GM18907 (cell line): ENCODE measurements around the gene FYCO1.

ENCODE experiments used
- ATAC-seq: cut with Tn5 transposase; IDR thresholded peaks from one replicate; pipeline ENCODE4 v1.9.1; 2021; ENCODE audit warnings: mild to moderate bottlenecking, moderate library complexity; ENCODE audit not compliant: unreplicated experiment

The FYCO1 gene

GRCh38 chr3:45965253-45965652, 30.4 kb downstream of the FYCO1 start:
- no peak for ATAC-seq

- no peak for ATAC-seq
Measured at GRCh38 chr3:45964139-45964538, 31.5 kb downstream of the FYCO1 start.

DNA sequence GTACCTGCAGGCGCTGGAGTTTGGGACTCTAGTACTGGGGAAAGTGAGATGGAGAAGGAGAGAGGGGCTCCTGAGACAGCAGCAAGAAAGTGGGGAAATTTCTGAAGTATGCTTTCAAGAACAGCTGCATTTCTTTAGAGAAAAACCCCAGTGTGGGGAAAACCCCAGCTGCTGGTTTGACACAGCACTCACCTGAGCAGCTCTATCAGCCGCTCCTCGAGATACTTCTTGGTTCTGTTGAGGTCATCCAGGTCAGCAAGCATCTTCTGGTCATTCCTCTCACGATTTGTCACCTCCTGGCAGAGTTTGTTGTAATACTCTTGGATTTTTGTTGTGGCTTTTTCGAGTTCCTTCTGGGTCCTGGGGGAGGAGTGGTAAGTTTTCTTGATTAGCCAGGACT, 33.6 kb downstream of the FYCO1 start:
- ATAC-seq, result peak; percentile 67

GRCh38 chr3:45960289-45960688, 35.3 kb downstream of the FYCO1 start:
- ATAC-seq, result no peak

GRCh38 chr3:45959201-45959600, 36.4 kb downstream of the FYCO1 start:
- no peak for ATAC-seq

GRCh38 chr3:45958321-45958791, 37.3 kb downstream of the FYCO1 start:
- ATAC-seq, result no peak

GRCh38 chr3:45957586-45957985, 38.0 kb downstream of the FYCO1 start:
- no peak for ATAC-seq

GRCh38 chr3:45955706-45956105, 39.9 kb downstream of the FYCO1 start:
- no peak for ATAC-seq

GRCh38 chr3:45955017-45955647, 40.5 kb downstream of the FYCO1 start:
- ATAC-seq, result no peak

- ATAC-seq, result no peak
Measured at GRCh38 chr3:45954306-45954705, 41.3 kb downstream of the FYCO1 start.

DNA sequence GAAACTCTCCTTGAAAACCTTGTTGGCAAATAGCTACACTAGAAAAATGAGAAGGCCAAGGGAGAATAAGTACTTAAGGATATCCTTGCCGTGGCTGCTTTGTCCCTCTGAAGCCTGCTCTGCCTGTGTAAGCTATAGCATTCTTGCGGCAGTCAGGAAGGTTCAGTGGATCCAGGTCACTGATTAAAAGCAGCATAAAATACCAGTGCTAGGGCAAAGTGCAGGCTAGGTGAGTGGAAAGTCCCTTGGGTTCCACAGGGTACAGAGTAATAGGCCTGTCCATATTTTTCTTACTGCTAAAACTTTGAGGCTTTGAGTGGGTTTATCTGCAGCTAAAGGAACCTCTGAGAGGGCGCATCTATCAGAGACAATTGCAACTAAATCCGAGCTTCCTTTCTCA, 42.1 kb downstream of the FYCO1 start:
- no peak for ATAC-seq

GRCh38 chr3:45952456-45952855, 43.2 kb downstream of the FYCO1 start:
- ATAC-seq, result no peak

GRCh38 chr3:45951946-45952345, 43.7 kb downstream of the FYCO1 start:
- ATAC-seq, result no peak

DNA sequence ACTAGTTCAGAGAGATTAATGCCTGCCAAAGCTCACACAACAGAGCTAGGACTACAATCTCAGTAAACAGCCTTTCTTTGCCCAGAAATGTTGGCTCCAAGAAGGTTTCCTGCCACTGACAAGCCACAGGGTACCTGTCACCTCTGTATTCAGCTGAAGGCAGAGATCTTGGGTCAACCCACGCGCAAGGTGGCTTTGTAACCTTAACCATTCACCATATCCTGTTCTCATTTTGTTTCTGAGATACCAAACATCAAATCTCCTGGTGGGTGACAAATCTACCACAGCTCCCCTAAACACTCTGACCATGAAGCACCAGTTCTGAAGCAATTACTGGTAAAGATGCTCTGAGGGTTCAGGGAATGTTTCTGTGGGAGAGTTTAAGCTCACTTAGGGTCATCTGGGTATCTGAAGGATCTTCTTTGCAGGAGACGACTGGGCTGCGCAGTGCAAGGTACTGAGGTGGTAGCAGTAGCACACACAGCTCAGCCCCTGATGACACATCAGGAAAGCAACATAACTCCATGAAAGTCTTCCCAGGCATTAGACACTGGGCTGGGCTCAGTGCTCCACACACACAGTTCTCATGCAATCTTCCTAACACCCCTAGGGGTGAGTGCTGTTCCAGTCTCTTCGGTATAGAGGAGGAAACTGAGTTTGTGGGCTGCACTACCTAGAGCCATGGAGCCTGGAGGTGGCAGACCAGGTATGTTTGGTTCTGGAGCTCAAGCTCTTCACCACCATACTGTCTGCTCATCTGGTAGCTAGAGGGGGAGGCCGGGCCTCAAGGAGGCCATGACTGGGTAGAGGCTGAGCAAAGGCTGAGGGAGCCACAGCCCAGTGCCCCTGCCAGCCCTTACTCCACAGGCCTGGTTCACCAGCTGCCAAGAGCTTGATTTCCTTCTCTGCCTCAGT, 44.7 kb downstream of the FYCO1 start:
- ATAC-seq, result no peak

- no peak for ATAC-seq
Measured at GRCh38 chr3:45950131-45950530, 45.5 kb downstream of the FYCO1 start.

DNA sequence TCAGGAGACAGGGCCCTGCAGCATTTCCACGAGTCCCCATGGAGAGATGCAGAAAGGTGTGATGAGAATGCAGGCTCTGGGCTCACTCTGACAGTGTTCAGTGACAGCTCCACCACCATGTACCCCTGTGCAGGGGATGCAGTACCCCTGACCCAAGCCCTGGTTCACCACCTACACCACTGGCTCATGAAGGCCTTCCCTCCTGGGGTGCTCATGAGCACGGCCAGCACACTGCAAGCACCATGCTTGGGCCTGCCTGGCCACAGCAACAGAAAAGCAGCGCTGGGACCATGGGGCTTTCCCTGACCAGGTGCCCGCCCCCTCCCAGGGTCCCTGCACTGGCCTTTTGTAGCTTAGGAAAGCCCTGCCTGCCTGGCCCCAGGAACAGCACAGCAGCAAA, 46.2 kb downstream of the FYCO1 start:
- ATAC-seq, result no peak

- no peak for ATAC-seq
Measured at GRCh38 chr3:45948881-45949280, 46.7 kb downstream of the FYCO1 start.

GRCh38 chr3:45948311-45948781, 47.3 kb downstream of the FYCO1 start:
- no peak for ATAC-seq

DNA sequence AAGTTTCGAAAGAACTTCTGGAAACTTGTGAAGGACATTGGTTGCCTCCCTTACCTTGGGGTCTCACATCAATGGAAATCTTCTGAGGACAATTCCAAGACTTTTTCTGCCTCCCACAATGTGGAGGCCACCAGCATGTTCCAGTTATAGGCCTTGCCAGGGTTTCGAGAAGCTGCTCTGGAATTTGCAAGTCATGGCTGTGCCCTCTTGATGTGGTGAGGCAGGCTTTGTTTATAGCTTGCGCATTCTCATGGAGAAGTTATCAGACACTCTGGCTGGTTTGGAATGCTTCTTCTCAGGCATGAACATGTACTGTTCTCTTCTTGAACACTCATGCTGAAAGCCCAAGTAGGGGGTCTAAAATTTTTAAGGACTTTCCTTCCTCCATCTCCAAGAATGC, 48.3 kb downstream of the FYCO1 start:
- no peak for ATAC-seq

DNA sequence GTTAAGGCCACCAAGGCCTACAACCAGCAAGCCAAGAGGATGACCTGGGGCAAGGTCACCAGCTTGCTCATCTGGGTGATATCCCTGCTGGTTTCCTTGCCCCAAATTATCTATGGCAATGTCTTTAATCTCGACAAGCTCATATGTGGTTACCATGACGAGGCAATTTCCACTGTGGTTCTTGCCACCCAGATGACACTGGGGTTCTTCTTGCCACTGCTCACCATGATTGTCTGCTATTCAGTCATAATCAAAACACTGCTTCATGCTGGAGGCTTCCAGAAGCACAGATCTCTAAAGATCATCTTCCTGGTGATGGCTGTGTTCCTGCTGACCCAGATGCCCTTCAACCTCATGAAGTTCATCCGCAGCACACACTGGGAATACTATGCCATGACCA, 48.7 kb downstream of the FYCO1 start:
- no peak for ATAC-seq

DNA sequence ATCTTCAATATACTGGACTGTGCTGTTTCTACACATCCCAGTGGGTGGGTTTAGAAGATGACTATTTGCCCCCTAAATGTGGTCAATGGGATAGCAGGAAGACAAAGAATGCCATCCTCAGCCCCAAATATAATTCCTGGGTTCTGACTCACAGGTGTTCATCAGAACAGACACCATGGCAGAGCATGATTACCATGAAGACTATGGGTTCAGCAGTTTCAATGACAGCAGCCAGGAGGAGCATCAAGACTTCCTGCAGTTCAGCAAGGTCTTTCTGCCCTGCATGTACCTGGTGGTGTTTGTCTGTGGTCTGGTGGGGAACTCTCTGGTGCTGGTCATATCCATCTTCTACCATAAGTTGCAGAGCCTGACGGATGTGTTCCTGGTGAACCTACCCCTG, 49.3 kb downstream of the FYCO1 start:
- no peak for ATAC-seq
